A549 (cell line): ENCODE data around the gene STPG4. TPM values are rescaled to one million over a fixed set of nuclear protein-coding genes. Genes with fewer than 3 reads are reported as not detected.

Experiments used
- ATAC-seq, 2 experiments: fragments of 200-7000 bp in 1 of 2; fragments of >200 bp in 1 of 2; cut with Nextera tagmentation in 1 of 2; cut with Tn5 transposase in 1 of 2; 3 replicates each; pipeline versions ENCODE4 v1.8.0 to v1.9.1; 2018 to 2020; ENCODE audit warnings: mild to moderate bottlenecking in 1 of 2, moderate library complexity in 1 of 2
- CTCF ChIA-PET: fragments of 300-600 bp; sonication (Branson Sonifier 250); formaldehyde crosslinking; extraction: SDS; loops from one replicate; lab custom pipeline; 2021; ENCODE audit warnings: antibody characterized with exemption, inconsistent platforms; lab: Yijun Ruan, JAX
- POLR2A ChIA-PET: fragments of 350-600 bp; formaldehyde crosslinking; extraction: SDS; loops from one replicate; lab custom pipeline; 2021; ENCODE audit warnings: antibody characterized with exemption, inconsistent platforms; lab: Yijun Ruan, JAX
- DNase-seq, 2 experiments: peaks; one replicate each; pipeline versions ENCODE4 v3.0.0 to v3.0.0-alpha.2; 2011 to 2016; ENCODE audit warnings: low read depth in 1 of 2, low spot score in 1 of 2
- FAIRE-seq: peaks from 2 replicates; lab custom pipeline; 2011; peaks lifted over from hg19 to GRCh38; lab: Jason Lieb, UNC
- H3K27ac ChIP-seq, 2 experiments: fragments of >200 bp; sonication (Bioruptor Twin); formaldehyde crosslinking; 3 replicates each; pipeline ENCODE4 v1.5.1; 2016 to 2017
- H3K4me1 ChIP-seq: fragments of >200 bp; sonication (Bioruptor Twin); formaldehyde crosslinking; 3 replicates; pipeline ENCODE4 v1.6.1; 2016
- H3K4me2 ChIP-seq: fragments of >200 bp; sonication (Bioruptor Twin); formaldehyde crosslinking; 3 replicates; pipeline ENCODE4 v1.6.1; 2016
- H3K4me3 ChIP-seq: fragments of >200 bp; sonication (Bioruptor Twin); formaldehyde crosslinking; 3 replicates; pipeline ENCODE4 v1.5.1; 2016
- H3K9me3 ChIP-seq: fragments of >200 bp; sonication (Bioruptor Twin); formaldehyde crosslinking; 3 replicates; pipeline ENCODE4 v1.6.1; 2016
- BHLHE40 ChIP-seq: IDR thresholded peaks from 2 replicates; pipeline ENCODE4 v1.6.1; 2012; ENCODE audit warnings: low read depth, low read length, inconsistent platforms
- CBX8 ChIP-seq: fragments of 200-600 bp; sonication (generic); IDR thresholded peaks from 2 replicates; pipeline ENCODE4 v1.6.1; 2016
- CHD2 ChIP-seq: fragments of 150-350 bp; IDR thresholded peaks from 2 replicates; pipeline ENCODE4 v1.6.1; 2014; ENCODE audit warnings: low read length; ENCODE audit not compliant: partially characterized antibody
- EP300 ChIP-seq, 2 experiments: fragments of >200 bp; sonication (Bioruptor Twin); formaldehyde crosslinking; IDR thresholded peaks; 2 replicates in 1 of 2; 3 replicates in 1 of 2; pipeline ENCODE4 v1.6.1; 2016 to 2017
- FOSL2 ChIP-seq, 2 experiments: fragments of 450-650 bp in 1 of 2; fragments of >200 bp in 1 of 2; sonication (Bioruptor Twin) in 1 of 2; formaldehyde crosslinking; IDR thresholded peaks; 2 replicates each; pipeline versions ENCODE4 v1.5.0 to v1.6.1; 2016 to 2020; ENCODE audit warnings: mild to moderate bottlenecking in 1 of 2, moderate library complexity in 1 of 2
- GATA3 ChIP-seq: IDR thresholded peaks from 2 replicates; pipeline ENCODE4 v1.6.1; 2012; ENCODE audit warnings: borderline replicate concordance
- HDAC2 ChIP-seq: fragments of 200-600 bp; sonication (generic); IDR thresholded peaks from 2 replicates; pipeline ENCODE4 v1.6.1; 2016
- HEYL ChIP-seq: fragments of 250-450 bp; sonication (Bioruptor Pico); IDR thresholded peaks from 2 replicates; pipeline ENCODE4 v1.8.0; 2021; ENCODE audit warnings: mild to moderate bottlenecking, moderate library complexity
- HOXA7 ChIP-seq: fragments of 250-450 bp; sonication (Bioruptor Pico); IDR thresholded peaks from 2 replicates; pipeline ENCODE4 v1.5.0; 2020; ENCODE audit warnings: mild to moderate bottlenecking, moderate library complexity
- JUN ChIP-seq, 2 experiments: fragments of >200 bp; sonication (Bioruptor Twin); formaldehyde crosslinking; IDR thresholded peaks; 2 replicates in 1 of 2; 3 replicates in 1 of 2; pipeline ENCODE4 v1.6.1; 2016 to 2017
- MAZ ChIP-seq: fragments of 150-350 bp; IDR thresholded peaks from 2 replicates; pipeline ENCODE4 v1.6.1; 2014; ENCODE audit warnings: antibody characterized with exemption, low read depth, low read length, borderline replicate concordance
- MYC ChIP-seq: IDR thresholded peaks from 2 replicates; pipeline ENCODE4 v1.6.1; 2012; ENCODE audit warnings: mild to moderate bottlenecking, inconsistent platforms, low read length, improper control_type of control experiment, borderline replicate concordance
- POLR2A ChIP-seq: IDR thresholded peaks from 2 replicates; pipeline ENCODE4 v1.6.1; 2012; ENCODE audit warnings: mild to moderate bottlenecking, low read length
- RCOR1 ChIP-seq: fragments of 150-350 bp; IDR thresholded peaks from 2 replicates; pipeline ENCODE4 v1.6.1; 2014; ENCODE audit warnings: antibody characterized with exemption, low read length, low read depth
- SMC3 ChIP-seq: fragments of >200 bp; sonication (Bioruptor Twin); formaldehyde crosslinking; IDR thresholded peaks from 3 replicates; pipeline ENCODE4 v1.6.1; 2018; ENCODE audit warnings: inconsistent platforms
- TFCP2L1 ChIP-seq: fragments of 250-450 bp; sonication (Bioruptor Pico); IDR thresholded peaks from 2 replicates; pipeline ENCODE4 v1.5.0; 2021; ENCODE audit warnings: mild to moderate bottlenecking
- ZC3H11A ChIP-seq: fragments of 450-650 bp; IDR thresholded peaks from 2 replicates; pipeline ENCODE4 v1.6.1; 2014; ENCODE audit warnings: antibody characterized with exemption, mild to moderate bottlenecking
- WGBS: methylation state at CpG from one replicate; pipeline ENCODE4 v1.1.6; 2017; ENCODE audit errors: missing lambda C conversion rate; 5-methylcytosine and 5-hydroxymethylcytosine counted together
- polyA plus RNA-seq, 4 experiments: library from polyadenylated mRNA; depleted of rRNA in 3 of 4; stranded (reverse); fragments of >200 nt; fragmentation: RNase III in 1 of 4; extraction: RNeasy Plus Mini Kit Qiagen cat#74134 plus additional on column Dnase treatment in 1 of 4; gene quantifications; 2 replicates in 3 of 4; 3 replicates in 1 of 4; pipeline ENCODE4 v1.2.3, GENCODE V29; 2011 to 2017
- TF ChIP-seq, protein P1 (sequence below): fragments of 200-600 bp; sonication (generic); IDR thresholded peaks from 2 replicates; pipeline ENCODE4 v1.6.1; 2016; ENCODE audit warnings: antibody characterized with exemption, mild to moderate bottlenecking, moderate library complexity
- TF ChIP-seq, protein P2 (sequence below): fragments of 450-650 bp; IDR thresholded peaks from 2 replicates; pipeline ENCODE4 v1.6.1; 2014; ENCODE audit warnings: antibody characterized with exemption
- TF ChIP-seq, protein P3 (sequence below): IDR thresholded peaks from 2 replicates; pipeline ENCODE4 v1.6.1; 2012; ENCODE audit warnings: low read depth, borderline replicate concordance
- TF ChIP-seq, protein P4 (sequence below): fragments of >200 bp; sonication (Bioruptor Twin); formaldehyde crosslinking; IDR thresholded peaks from 3 replicates; pipeline ENCODE4 v1.6.1; 2016
- TF ChIP-seq, protein P5 (sequence below): fragments of 250-450 bp; sonication (Bioruptor Pico); IDR thresholded peaks from 2 replicates; pipeline ENCODE4 v1.5.0; 2021; ENCODE audit warnings: mild to moderate bottlenecking, moderate library complexity, borderline replicate concordance
- TF ChIP-seq, protein P6 (sequence below): IDR thresholded peaks from 2 replicates; pipeline ENCODE4 v1.6.1; 2012

The STPG4 gene
- polyA plus RNA-seq, 2 of the 4 experiments (the other 2 are of a cell fraction): 0.05 to 0.13 TPM

DNA sequence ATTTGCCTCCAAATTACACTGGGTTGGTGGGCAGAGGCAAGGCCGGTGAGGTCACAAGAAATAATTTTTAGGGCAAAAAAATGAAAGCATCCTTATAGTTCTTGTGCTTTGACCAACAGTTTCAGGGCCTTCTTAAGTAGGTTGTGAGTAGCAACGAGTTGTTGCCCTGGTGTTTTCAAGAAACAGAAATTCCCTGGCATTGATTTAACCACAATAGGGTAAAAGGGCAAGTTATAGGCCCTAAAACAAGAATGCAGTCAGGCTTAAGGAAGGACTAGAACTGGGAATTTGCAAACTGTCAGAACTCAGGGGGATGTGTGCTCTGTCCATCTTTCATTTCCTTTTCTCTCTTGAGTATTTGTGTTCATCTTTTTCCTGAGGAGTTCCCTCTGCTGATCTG is 46.1 kb upstream of the STPG4 start:
- Histone ChIP-seq H3K4me2 (no peak overlapping the region), H3K9me3 (no peaks in the 10 kb centered on the region), H3K27ac (peak overlapping the region; percentile 13 to 62; a peak in 3 of 6 replicates), H3K4me3 (no peak overlapping the region), H3K4me1 (peaks cover 33% of the 10 kb centered on the region)
- 74% methylated on average over 2 of the region's 2 CpGs for WGBS
- ATAC-seq (no peak; a peak in 1 of 6 replicates), FAIRE-seq (no peak), DNase-seq (no peak)
- ChIA-PET CTCF (no interaction called here), POLR2A (no interaction called here)
- TF ChIP-seq, protein P1, sequence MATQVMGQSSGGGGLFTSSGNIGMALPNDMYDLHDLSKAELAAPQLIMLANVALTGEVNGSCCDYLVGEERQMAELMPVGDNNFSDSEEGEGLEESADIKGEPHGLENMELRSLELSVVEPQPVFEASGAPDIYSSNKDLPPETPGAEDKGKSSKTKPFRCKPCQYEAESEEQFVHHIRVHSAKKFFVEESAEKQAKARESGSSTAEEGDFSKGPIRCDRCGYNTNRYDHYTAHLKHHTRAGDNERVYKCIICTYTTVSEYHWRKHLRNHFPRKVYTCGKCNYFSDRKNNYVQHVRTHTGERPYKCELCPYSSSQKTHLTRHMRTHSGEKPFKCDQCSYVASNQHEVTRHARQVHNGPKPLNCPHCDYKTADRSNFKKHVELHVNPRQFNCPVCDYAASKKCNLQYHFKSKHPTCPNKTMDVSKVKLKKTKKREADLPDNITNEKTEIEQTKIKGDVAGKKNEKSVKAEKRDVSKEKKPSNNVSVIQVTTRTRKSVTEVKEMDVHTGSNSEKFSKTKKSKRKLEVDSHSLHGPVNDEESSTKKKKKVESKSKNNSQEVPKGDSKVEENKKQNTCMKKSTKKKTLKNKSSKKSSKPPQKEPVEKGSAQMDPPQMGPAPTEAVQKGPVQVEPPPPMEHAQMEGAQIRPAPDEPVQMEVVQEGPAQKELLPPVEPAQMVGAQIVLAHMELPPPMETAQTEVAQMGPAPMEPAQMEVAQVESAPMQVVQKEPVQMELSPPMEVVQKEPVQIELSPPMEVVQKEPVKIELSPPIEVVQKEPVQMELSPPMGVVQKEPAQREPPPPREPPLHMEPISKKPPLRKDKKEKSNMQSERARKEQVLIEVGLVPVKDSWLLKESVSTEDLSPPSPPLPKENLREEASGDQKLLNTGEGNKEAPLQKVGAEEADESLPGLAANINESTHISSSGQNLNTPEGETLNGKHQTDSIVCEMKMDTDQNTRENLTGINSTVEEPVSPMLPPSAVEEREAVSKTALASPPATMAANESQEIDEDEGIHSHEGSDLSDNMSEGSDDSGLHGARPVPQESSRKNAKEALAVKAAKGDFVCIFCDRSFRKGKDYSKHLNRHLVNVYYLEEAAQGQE: no peak
- TF ChIP-seq HOXA7 (no peak), ZC3H11A (no peak), MYC (no peak), JUN (IDR thresholded peaks at IDR 0.05) (no peak), FOSL2 (IDR thresholded peaks at IDR 0.05) (no peak), FOSL2 (CRISPR knock-in tag; IDR thresholded peaks at IDR 0.05) (no peak), BHLHE40 (no peak), EP300 (IDR thresholded peaks at IDR 0.05) (no peak), CHD2 (no peak), RCOR1 (no peak)
- TF ChIP-seq, protein P2, sequence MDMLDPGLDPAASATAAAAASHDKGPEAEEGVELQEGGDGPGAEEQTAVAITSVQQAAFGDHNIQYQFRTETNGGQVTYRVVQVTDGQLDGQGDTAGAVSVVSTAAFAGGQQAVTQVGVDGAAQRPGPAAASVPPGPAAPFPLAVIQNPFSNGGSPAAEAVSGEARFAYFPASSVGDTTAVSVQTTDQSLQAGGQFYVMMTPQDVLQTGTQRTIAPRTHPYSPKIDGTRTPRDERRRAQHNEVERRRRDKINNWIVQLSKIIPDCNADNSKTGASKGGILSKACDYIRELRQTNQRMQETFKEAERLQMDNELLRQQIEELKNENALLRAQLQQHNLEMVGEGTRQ: no peak
- TF ChIP-seq, protein P3, sequence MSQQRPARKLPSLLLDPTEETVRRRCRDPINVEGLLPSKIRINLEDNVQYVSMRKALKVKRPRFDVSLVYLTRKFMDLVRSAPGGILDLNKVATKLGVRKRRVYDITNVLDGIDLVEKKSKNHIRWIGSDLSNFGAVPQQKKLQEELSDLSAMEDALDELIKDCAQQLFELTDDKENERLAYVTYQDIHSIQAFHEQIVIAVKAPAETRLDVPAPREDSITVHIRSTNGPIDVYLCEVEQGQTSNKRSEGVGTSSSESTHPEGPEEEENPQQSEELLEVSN: no peak

DNA sequence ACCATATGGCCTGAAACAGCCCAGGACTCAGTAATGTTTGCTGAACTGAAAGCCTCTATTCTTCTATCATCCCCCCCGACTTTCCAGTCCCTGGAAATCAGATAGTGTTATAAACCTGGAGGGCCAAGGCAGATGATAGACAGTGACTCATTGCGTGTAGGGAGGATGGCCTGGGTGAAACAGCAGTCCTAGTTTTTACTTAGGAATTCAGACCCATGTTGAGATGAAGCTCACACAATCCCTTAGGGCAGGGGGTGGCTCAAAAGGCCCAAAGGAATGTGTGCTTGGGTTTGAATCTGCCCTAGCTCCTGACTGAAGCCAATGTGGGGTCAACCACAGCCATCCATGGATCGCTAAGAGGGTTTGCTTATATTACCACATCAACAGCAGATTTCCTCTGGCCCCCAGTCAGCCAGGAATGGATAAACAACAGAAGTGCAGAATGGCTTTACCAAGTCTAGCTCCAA is 43.9 kb upstream of the STPG4 start:
- peak in 1 of 2 experiments; percentile 61 for DNase-seq
- peaks cover 55% of the 10 kb centered on the region for H3K4me1 ChIP-seq
- FAIRE-seq: no peak
- peak; percentile 56 to 79; a peak in 4 of 6 replicates for ATAC-seq
- H3K27ac ChIP-seq: peak overlapping the region; percentile 36 to 76
- no peak overlapping the region for H3K4me3 ChIP-seq
- H3K4me2 ChIP-seq: peak overlapping the region; percentile 12
- WGBS: 32% methylated on average over 3 of the region's 3 CpGs
- H3K9me3 ChIP-seq: no peaks in the 10 kb centered on the region
- ChIA-PET POLR2A (interaction anchor here (0.9 kb wide), 1 partner anchor 70 kb away, joined by 4 read pairs; no protein-coding TSS in a partner anchor), CTCF (interaction anchor here (1.1 to 1.3 kb wide), 3 partner anchors 16 to 125 kb away, joined by 3 to 5 read pairs (median 3); no protein-coding TSS in a partner anchor)
- TF ChIP-seq GATA3 (peak; percentile 36; the same call in 1 of the 2 replicates), TFCP2L1 (CRISPR knock-in tag) (no peak), EP300 (IDR thresholded peaks at IDR 0.05) (peak in 1 of 2 experiments; percentile 55; a peak in 1 of 5 replicates), HEYL (no peak), MAZ (no peak), HDAC2 (no peak), CBX8 (no peak), JUN (IDR thresholded peaks at IDR 0.05) (0 out of 5 replicates have a peak, but pooled peaks of 1 of the 2 experiments have one; percentile 23), FOSL2 (IDR thresholded peaks at IDR 0.05) (peak; percentile 17; the same call in 1 of the 2 replicates), FOSL2 (CRISPR knock-in tag; IDR thresholded peaks at IDR 0.05) (peak; percentile 22; the same call in 1 of the 2 replicates), POLR2A (no peak), SMC3 (no peak)
- TF ChIP-seq, protein P1: no peak
- TF ChIP-seq, protein P4, sequence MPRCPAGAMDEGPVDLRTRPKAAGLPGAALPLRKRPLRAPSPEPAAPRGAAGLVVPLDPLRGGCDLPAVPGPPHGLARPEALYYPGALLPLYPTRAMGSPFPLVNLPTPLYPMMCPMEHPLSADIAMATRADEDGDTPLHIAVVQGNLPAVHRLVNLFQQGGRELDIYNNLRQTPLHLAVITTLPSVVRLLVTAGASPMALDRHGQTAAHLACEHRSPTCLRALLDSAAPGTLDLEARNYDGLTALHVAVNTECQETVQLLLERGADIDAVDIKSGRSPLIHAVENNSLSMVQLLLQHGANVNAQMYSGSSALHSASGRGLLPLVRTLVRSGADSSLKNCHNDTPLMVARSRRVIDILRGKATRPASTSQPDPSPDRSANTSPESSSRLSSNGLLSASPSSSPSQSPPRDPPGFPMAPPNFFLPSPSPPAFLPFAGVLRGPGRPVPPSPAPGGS: no peak
- TF ChIP-seq, protein P3: no peak
- TF ChIP-seq, protein P5, sequence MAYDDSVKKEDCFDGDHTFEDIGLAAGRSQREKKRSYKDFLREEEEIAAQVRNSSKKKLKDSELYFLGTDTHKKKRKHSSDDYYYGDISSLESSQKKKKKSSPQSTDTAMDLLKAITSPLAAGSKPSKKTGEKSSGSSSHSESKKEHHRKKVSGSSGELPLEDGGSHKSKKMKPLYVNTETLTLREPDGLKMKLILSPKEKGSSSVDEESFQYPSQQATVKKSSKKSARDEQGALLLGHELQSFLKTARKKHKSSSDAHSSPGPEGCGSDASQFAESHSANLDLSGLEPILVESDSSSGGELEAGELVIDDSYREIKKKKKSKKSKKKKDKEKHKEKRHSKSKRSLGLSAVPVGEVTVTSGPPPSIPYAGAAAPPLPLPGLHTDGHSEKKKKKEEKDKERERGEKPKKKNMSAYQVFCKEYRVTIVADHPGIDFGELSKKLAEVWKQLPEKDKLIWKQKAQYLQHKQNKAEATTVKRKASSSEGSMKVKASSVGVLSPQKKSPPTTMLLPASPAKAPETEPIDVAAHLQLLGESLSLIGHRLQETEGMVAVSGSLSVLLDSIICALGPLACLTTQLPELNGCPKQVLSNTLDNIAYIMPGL (CRISPR knock-in tag): no peak
- TF ChIP-seq, protein P6, sequence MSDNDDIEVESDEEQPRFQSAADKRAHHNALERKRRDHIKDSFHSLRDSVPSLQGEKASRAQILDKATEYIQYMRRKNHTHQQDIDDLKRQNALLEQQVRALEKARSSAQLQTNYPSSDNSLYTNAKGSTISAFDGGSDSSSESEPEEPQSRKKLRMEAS: peak; percentile 38; the same call in 1 of the 2 replicates
